GM12878 (cell line): ENCODE data around the gene RAPH1.

Experiments
- ASH2L ChIP-seq: fragments of 300-600, 200-600 bp; sonication (generic); IDR thresholded peaks from 2 replicates; pipeline ENCODE4 v1.6.1; 2017; ENCODE audit warnings: low read depth, mild to moderate bottlenecking, borderline replicate concordance
- BMI1 ChIP-seq: fragments of 450-650 bp; IDR thresholded peaks from 2 replicates; pipeline ENCODE4 v1.6.1; 2016; ENCODE audit warnings: mild to moderate bottlenecking, moderate library complexity, borderline replicate concordance
- CEBPB ChIP-seq, 2 experiments: fragments of 150-350 bp in 1 of 2; IDR thresholded peaks; 2 replicates each; pipeline ENCODE4 v1.6.1; 2012 to 2014; ENCODE audit warnings: low read depth in 2 of 2, low read length in 2 of 2, borderline replicate concordance in 1 of 2, inconsistent platforms in 1 of 2
- CTCF ChIP-seq, 3 experiments: IDR thresholded peaks in 2 of 3; conservative IDR thresholded peaks in 1 of 3; 2 replicates each; pipeline ENCODE4 v1.5.1; 2011; ENCODE audit warnings: low read depth in 3 of 3, low read length in 3 of 3, mild to moderate bottlenecking in 3 of 3, control low read depth in 2 of 3, moderate library complexity in 2 of 3, inconsistent platforms in 1 of 3, mixed read lengths in 1 of 3; ENCODE audit not compliant: control insufficient read depth in 2 of 3, insufficient read depth in 1 of 3; ENCODE audit errors: extremely low read depth in 1 of 3
- EP300 ChIP-seq, 2 experiments: fragments of 150-350 bp in 1 of 2; IDR thresholded peaks; 2 replicates each; pipeline ENCODE4 v1.6.1; 2011 to 2012; ENCODE audit warnings: low read depth in 2 of 2, low read length in 2 of 2, borderline replicate concordance in 1 of 2, improper control_type of control experiment in 1 of 2, inconsistent platforms in 1 of 2; ENCODE audit not compliant: control insufficient read depth in 1 of 2
- HDAC2 ChIP-seq: fragments of 200-600 bp; sonication (generic); IDR thresholded peaks from 2 replicates; pipeline ENCODE4 v1.6.1; 2017
- NR2C2 ChIP-seq: IDR thresholded peaks from 2 replicates; pipeline ENCODE4 v1.6.1; 2011; ENCODE audit warnings: borderline replicate concordance, low read depth; ENCODE audit not compliant: control insufficient read depth, insufficient read length
- POLR2AphosphoS5 ChIP-seq: IDR thresholded peaks from 2 replicates; pipeline ENCODE4 v1.6.1; 2011; ENCODE audit warnings: mild to moderate bottlenecking, low read length, inconsistent platforms
- PRDM15 ChIP-seq: fragments of 450-650 bp; formaldehyde crosslinking; IDR thresholded peaks from 2 replicates; pipeline ENCODE4 v1.4.0; 2020; ENCODE audit warnings: mild to moderate bottlenecking, moderate library complexity
- SMAD1 ChIP-seq: fragments of 450-650 bp; IDR thresholded peaks from 2 replicates; pipeline ENCODE4 v1.6.1; 2018; ENCODE audit warnings: mild to moderate bottlenecking, low read depth; ENCODE audit not compliant: partially characterized antibody
- TCF3 ChIP-seq: IDR thresholded peaks from 2 replicates; pipeline ENCODE4 v1.6.1; 2012; ENCODE audit warnings: low read depth, mild to moderate bottlenecking, low read length, borderline replicate concordance; ENCODE audit not compliant: insufficient read depth
- USF2 ChIP-seq: IDR thresholded peaks from 2 replicates; pipeline ENCODE4 v1.6.1; 2011; ENCODE audit warnings: low read depth, low read length, improper control_type of control experiment, borderline replicate concordance

DNA sequence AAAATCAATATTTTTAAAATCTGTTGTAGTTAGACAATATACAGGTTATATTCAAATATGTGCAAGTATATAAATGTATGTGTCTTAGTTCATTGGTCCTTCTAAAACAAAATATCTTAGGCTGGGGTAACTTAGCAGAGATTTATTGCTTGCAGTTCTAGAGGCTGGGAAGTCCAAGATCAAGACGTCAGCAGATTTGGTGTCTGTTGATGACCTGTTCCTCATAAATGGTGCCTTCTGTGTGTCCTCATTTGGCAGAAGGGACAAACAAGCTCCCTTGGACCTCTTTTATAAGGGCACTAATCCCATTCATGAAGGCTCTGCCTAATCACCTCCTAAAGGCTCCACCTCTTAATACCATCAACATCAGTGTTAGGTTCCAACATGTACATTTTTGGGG is 175.7 kb downstream of the RAPH1 start:
- TF ChIP-seq SMAD1: no peak
- TF ChIP-seq CEBPB (IDR thresholded peaks at IDR 0.05; ENCODE audit: borderline replicate concordance in 1 of 2, low read depth in 2 of 2, low read length in 2 of 2): no peak
- TF ChIP-seq EP300 (IDR thresholded peaks at IDR 0.05; ENCODE audit: borderline replicate concordance in 1 of 2, control insufficient read depth in 1 of 2, low read depth in 2 of 2, low read length in 2 of 2): no peak
- TF ChIP-seq ASH2L: no peak
- no peak for TF ChIP-seq TCF3
- no peak for TF ChIP-seq HDAC2
- TF ChIP-seq BMI1: no peak
- TF ChIP-seq POLR2AphosphoS5: no peak
- no peak for TF ChIP-seq PRDM15 (CRISPR knock-in tag)
- no peak for TF ChIP-seq USF2
- TF ChIP-seq NR2C2: no peak
- no peak for TF ChIP-seq CTCF (IDR thresholded peaks at IDR 0.05 in 2 of 3, conservative IDR thresholded peaks at IDR 0.05 in 1 of 3; ENCODE audit: control insufficient read depth in 2 of 3, extremely low read depth in 1 of 3, insufficient read depth in 1 of 3, low read depth in 3 of 3, low read length in 3 of 3)
